T-cell (primary cell): ENCODE results near the gene SEPTIN10. TPM values are rescaled to one million over a fixed set of nuclear protein-coding genes. Genes with fewer than 3 reads are reported as not detected.

ENCODE experiments used
- total RNA-seq, 35 experiments: library from RNA in 6 of 35; stranded (reverse) in 6 of 35; fragments of 120-200 nt in 1 of 35; gene quantifications; one replicate each; pipeline versions ENCODE4 v1.2.1 to v1.2.4 and lab custom pipeline; 2013 to 2026

SEPTIN10 gene
- total RNA-seq, 5 donors from 2014 or later (not counting 1 experiment from before 2014, with no cell fraction given) = 2.2 to 3.7 (median 3.3) TPM

Other genes with a start within 250 kb of the SEPTIN10 start
- 1 to 10 TPM in 1 of 5 donors, under 1 TPM in 4; 0.56 to 2.1 (median 0.66) TPM for gene SOWAHC, start 398 bp upstream of the SEPTIN10 start, total RNA-seq
- gene RGPD5, start 180.3 kb upstream of the SEPTIN10 start, total RNA-seq = 100 to 1,000 TPM in 2 of 5 donors, 10 to 100 TPM in 3; 58.4 to 187 (median 92.5) TPM